Esophagus squamous epithelium (tissue), 4 donors: ENCODE data around the gene PAK6.

ENCODE experiments used
- CTCF ChIP-seq, 6 experiments: fragments of 450-650 bp in 4 of 6; fragments of 200-600 bp in 2 of 6; sonication (generic) in 2 of 6; IDR thresholded peaks; one replicate each; pipeline ENCODE4 v1.5.1; 2016 to 2019; ENCODE audit warnings: antibody characterized with exemption in 6 of 6, mild to moderate bottlenecking in 4 of 6, moderate library complexity in 4 of 6
- POLR2A ChIP-seq, 4 donors: fragments of 450-650 bp; IDR thresholded peaks; one replicate each; pipeline ENCODE4 v1.6.1; 2017; ENCODE audit warnings: antibody characterized with exemption in 4 of 4, mild to moderate bottlenecking in 4 of 4, moderate library complexity in 3 of 4

- TF ChIP-seq CTCF (IDR thresholded peaks at IDR 0.05) (no peak), POLR2A (IDR thresholded peaks at IDR 0.05) (no peak)
These were observed 8.6 kb downstream of the PAK6 start for GRCh38 chr15:40247406-40247971.
